PFSK-1 (cell line): ENCODE measurements around the gene CCDC158.

ENCODE experiments used
- FOXP2 ChIP-seq: optimal IDR thresholded peaks from 2 replicates; pipeline ENCODE3; 2011; ENCODE audit warnings: borderline replicate concordance, control low read depth, inconsistent platforms; ENCODE audit not compliant: insufficient read depth; ENCODE audit errors: extremely low read length, extremely low read depth
- POLR2AphosphoS5 ChIP-seq: IDR thresholded peaks from 2 replicates; pipeline ENCODE4 v1.6.1; 2012; ENCODE audit warnings: low read depth, mild to moderate bottlenecking, control low read depth, low read length, moderate library complexity
- REST ChIP-seq, 2 experiments: IDR thresholded peaks; 2 replicates each; pipeline versions ENCODE4 v1.6.1 to v1.8.0; 2011 to 2012; ENCODE audit warnings: low read depth in 2 of 2, low read length in 2 of 2, control low read depth in 1 of 2, inconsistent platforms in 1 of 2, mild to moderate bottlenecking in 1 of 2, moderate library complexity in 1 of 2; ENCODE audit not compliant: insufficient read depth in 1 of 2
- SIN3A ChIP-seq: IDR thresholded peaks from 2 replicates; pipeline ENCODE4 v1.6.1; 2012; ENCODE audit warnings: mild to moderate bottlenecking, low read length, moderate library complexity, borderline replicate concordance; ENCODE audit not compliant: insufficient read depth

- TF ChIP-seq POLR2AphosphoS5 (no peak), REST (IDR thresholded peaks at IDR 0.05; ENCODE audit: insufficient read depth in 1 of 2, low read depth in 2 of 2, low read length in 2 of 2) (no peak), SIN3A (no peak), FOXP2 (no peak)
Measured at GRCh38 chr4:76296286-76296820, 124.6 kb downstream of the CCDC158 start.
